ENCODE results near the gene ROS1.

Gene ROS1

GRCh38 chr6:117309611-117310010 is 116.1 kb downstream of the ROS1 start:
- TF ChIP-seq, protein P1, sequence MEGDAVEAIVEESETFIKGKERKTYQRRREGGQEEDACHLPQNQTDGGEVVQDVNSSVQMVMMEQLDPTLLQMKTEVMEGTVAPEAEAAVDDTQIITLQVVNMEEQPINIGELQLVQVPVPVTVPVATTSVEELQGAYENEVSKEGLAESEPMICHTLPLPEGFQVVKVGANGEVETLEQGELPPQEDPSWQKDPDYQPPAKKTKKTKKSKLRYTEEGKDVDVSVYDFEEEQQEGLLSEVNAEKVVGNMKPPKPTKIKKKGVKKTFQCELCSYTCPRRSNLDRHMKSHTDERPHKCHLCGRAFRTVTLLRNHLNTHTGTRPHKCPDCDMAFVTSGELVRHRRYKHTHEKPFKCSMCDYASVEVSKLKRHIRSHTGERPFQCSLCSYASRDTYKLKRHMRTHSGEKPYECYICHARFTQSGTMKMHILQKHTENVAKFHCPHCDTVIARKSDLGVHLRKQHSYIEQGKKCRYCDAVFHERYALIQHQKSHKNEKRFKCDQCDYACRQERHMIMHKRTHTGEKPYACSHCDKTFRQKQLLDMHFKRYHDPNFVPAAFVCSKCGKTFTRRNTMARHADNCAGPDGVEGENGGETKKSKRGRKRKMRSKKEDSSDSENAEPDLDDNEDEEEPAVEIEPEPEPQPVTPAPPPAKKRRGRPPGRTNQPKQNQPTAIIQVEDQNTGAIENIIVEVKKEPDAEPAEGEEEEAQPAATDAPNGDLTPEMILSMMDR (conservative IDR thresholded peaks at IDR 0.05) = no peak

DNA sequence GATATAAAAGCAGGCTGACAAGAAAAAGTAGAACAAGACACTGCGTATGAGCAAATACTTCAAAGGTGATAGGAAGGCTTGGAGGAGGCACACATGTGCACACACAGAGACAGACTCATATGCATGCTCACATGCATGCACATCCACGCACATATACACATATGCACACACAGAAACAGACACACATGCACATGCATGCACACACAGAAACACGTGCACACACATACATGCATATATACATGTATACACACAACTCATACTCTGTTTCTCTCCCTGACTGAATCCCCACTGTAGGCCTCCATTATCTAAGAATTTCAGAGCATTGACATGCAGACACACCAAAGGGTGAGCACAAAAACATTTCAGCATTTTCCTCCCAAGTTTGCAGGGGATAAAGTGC is 116.7 kb downstream of the ROS1 start:
- no peak overlapping the region for H3K27ac ChIP-seq
- TF ChIP-seq, protein P1 (conservative IDR thresholded peaks at IDR 0.05) = no peak

More at GRCh38 chr6:117309611-117310010, 116.1 kb downstream of the ROS1 start:
- no peak overlapping the region for H3K27ac ChIP-seq

DNA sequence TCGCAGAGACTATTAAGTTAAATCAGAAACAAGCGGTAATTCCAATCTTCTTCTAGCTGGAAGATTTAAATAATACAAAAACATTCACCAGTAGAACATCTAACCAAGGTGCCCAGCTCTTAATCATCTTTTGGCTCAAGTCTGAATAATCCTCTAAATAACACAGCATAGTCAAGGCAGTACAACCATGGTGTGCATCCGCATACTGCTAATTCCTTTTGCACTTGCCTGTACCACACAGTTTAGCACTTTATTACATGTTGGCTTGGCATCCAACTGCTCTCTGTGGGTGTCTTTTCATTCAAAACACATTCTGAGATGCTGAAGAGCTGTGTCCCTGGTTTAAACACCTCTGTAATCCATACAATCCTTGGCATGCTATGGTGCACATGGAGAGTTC is 118.1 kb downstream of the ROS1 start:
- TF ChIP-seq, protein P1 (conservative IDR thresholded peaks at IDR 0.05) = no peak
- H3K27ac ChIP-seq = no peak overlapping the region

- TF ChIP-seq, protein P1 (conservative IDR thresholded peaks at IDR 0.05) = no peak
- H3K27ac ChIP-seq = 0 out of 2 replicates have a peak overlapping the region, but pooled peaks have one; percentile 17
Measured at GRCh38 chr6:117306227-117306790, 119.4 kb downstream of the ROS1 start.

- no peak overlapping the region for H3K27ac ChIP-seq
- TF ChIP-seq, protein P1 (conservative IDR thresholded peaks at IDR 0.05) = no peak
Measured at GRCh38 chr6:117304446-117304845, 121.3 kb downstream of the ROS1 start.

DNA sequence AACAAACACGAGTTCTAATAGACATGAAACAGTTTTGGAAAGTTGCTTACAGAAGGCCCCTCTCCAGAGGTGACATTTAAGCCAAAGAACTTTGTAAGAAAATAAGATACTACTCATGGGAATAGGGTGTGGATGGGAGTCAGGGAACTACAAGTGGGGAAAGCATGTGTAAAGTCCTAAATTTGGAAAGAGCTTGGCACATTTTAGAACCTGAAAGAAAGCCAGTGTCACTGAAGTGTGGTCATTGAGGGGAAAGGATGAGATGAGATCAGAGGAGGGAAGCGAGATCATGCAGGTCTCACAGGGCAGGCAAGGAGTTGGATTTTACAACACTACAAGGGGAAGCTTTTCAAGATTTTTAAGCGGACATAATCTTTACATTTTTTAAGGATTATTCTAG is 122.4 kb downstream of the ROS1 start:
- TF ChIP-seq, protein P1 (conservative IDR thresholded peaks at IDR 0.05) = no peak
- no peak overlapping the region for H3K27ac ChIP-seq

GRCh38 chr6:117298941-117299340 is 126.8 kb downstream of the ROS1 start:
- TF ChIP-seq, protein P1 (conservative IDR thresholded peaks at IDR 0.05) = no peak
- no peak overlapping the region for H3K27ac ChIP-seq
